Stimulated activated CD4-positive, alpha-beta T cell treated with anti-CD3 and anti-CD28 coated beads, Interleukin-1b, Interleukin-23, amount 100 ng/mL, for 4 hours (primary cell): ENCODE results near the gene ITGA6.
A peak's percentile ranks its signal among the peaks of the same experiment; 100 is the strongest.

ENCODE experiments used
- DNase-seq, 2 donors: peaks; one replicate each; pipeline ENCODE4 v3.0.0-alpha.2; 2020; ENCODE audit warnings: low read depth in 2 of 2

Gene ITGA6

GRCh38 chr2:172465417-172466334 lies 38.3 kb downstream of the ITGA6 start:
- peak; percentile 42 to 62 for DNase-seq

GRCh38 chr2:172467382-172467781 lies 40.0 kb downstream of the ITGA6 start:
- DNase-seq: no peak

- no peak for DNase-seq
These were observed 43.9 kb downstream of the ITGA6 start for GRCh38 chr2:172470958-172471922.

- no peak for DNase-seq
These were observed 45.2 kb downstream of the ITGA6 start for GRCh38 chr2:172472446-172473033.

- no peak for DNase-seq
These were observed 45.8 kb downstream of the ITGA6 start for GRCh38 chr2:172473167-172473566.

GRCh38 chr2:172478353-172478752 lies 51.0 kb downstream of the ITGA6 start:
- no peak for DNase-seq

GRCh38 chr2:172480301-172481218 lies 53.2 kb downstream of the ITGA6 start:
- DNase-seq: no peak

- no peak for DNase-seq
These were observed 54.3 kb downstream of the ITGA6 start for GRCh38 chr2:172481507-172482262.

- no peak for DNase-seq
These were observed 56.9 kb downstream of the ITGA6 start for GRCh38 chr2:172484253-172484652.

- no peak for DNase-seq
These were observed 57.3 kb downstream of the ITGA6 start for GRCh38 chr2:172484706-172485105.

- DNase-seq: no peak
These were observed 61.2 kb downstream of the ITGA6 start for GRCh38 chr2:172488556-172488955.

GRCh38 chr2:172489681-172490080 lies 62.3 kb downstream of the ITGA6 start:
- no peak for DNase-seq

- DNase-seq: no peak
These were observed 68.8 kb downstream of the ITGA6 start for GRCh38 chr2:172496160-172496608.

GRCh38 chr2:172507199-172507598 lies 79.8 kb downstream of the ITGA6 start:
- no peak for DNase-seq

GRCh38 chr2:172510088-172510487 lies 82.7 kb downstream of the ITGA6 start:
- no peak for DNase-seq

- DNase-seq: no peak
These were observed 83.2 kb downstream of the ITGA6 start for GRCh38 chr2:172510548-172510947.

- no peak for DNase-seq
These were observed 85.6 kb downstream of the ITGA6 start for GRCh38 chr2:172512810-172513523.

GRCh38 chr2:172513524-172513900 lies 86.1 kb downstream of the ITGA6 start:
- DNase-seq: no peak

- DNase-seq: no peak
These were observed 86.7 kb downstream of the ITGA6 start for GRCh38 chr2:172513935-172514586.
